Stimulated activated CD8-positive, alpha-beta memory T cell treated with anti-CD3 and anti-CD28 coated beads, Interleukin-12 subunit alpha, Interleukin-12 subunit beta, amount 100 ng/mL, for 4 hours (primary cell): Measurements from ENCODE around the gene PTPRN2.

Source experiments
- DNase-seq: peaks from one replicate; pipeline ENCODE4 v3.0.0-alpha.2; 2020; ENCODE audit warnings: low read depth

Gene PTPRN2

GRCh38 chr7:158489462-158490155 lies 98.0 kb downstream of the PTPRN2 start:
- no peak for DNase-seq

GRCh38 chr7:158488181-158488971 lies 99.2 kb downstream of the PTPRN2 start:
- DNase-seq = no peak

- no peak for DNase-seq
Measured at GRCh38 chr7:158487631-158488151, 99.9 kb downstream of the PTPRN2 start.

DNA sequence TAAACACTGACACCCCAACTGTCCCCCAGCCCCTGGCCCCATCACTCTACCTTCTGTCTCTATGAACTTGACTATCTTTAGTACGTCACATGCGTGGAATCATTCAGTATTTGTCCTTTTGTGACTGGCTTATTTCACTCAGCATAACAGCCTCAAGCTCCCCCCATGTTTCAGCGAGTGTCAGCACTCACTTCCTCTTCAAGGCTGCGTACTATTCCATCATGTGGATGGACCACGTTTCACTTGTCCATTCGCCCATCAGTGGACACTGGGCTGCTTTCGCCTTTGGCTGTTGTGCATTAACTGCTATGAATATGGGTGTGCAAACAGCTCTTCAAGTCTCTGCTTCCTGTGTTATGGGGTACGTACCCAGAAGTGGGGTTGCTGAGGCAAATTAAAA lies 100.7 kb downstream of the PTPRN2 start:
- DNase-seq = no peak

- no peak for DNase-seq
Measured at GRCh38 chr7:158484801-158485531, 102.7 kb downstream of the PTPRN2 start.

DNA sequence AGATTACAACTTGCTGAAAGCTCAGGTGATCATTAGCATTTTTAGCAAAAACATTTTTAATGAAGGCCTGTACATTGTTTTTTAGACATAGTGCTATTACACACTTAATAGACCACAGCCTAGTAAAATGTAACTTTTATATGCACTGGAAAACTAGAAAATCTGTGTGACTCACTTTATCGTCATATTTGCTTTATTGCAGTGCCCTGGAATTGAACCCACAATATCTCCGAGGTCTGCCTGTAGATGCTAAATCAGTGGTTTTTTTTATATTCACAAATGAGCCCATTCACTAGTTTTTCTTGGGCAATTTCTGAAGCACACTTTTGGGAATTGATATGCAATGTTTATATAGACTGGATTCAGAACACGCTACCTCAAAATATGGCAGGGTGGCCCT lies 105.1 kb downstream of the PTPRN2 start:
- DNase-seq = no peak

DNA sequence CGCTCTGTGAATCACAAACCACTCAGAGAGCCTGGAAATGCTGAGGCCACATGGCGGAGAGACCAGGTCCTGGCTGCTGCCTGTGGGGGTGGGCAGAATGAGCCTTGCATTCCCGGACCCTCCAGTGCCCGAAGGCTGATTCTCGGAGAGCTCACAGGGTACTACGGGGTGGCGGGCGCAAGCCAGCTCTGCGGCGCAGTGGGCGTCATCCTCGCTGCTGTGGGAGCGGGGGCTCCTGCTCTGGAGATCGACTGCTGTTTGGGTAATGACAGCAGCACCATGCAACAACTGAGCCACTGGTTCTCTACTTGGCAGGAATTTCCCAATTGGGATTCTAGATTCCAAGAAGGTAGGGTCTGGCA lies 108.0 kb downstream of the PTPRN2 start:
- DNase-seq = no peak

GRCh38 chr7:158479021-158479663 lies 108.5 kb downstream of the PTPRN2 start:
- DNase-seq = no peak

GRCh38 chr7:158477866-158478265 lies 109.8 kb downstream of the PTPRN2 start:
- DNase-seq = no peak

GRCh38 chr7:158476331-158476932 lies 111.2 kb downstream of the PTPRN2 start:
- DNase-seq = no peak

- DNase-seq = no peak
Measured at GRCh38 chr7:158475679-158476052, 112.0 kb downstream of the PTPRN2 start.

- DNase-seq = no peak
Measured at GRCh38 chr7:158475036-158475678, 112.5 kb downstream of the PTPRN2 start.

- DNase-seq = no peak
Measured at GRCh38 chr7:158474488-158474887, 113.1 kb downstream of the PTPRN2 start.

DNA sequence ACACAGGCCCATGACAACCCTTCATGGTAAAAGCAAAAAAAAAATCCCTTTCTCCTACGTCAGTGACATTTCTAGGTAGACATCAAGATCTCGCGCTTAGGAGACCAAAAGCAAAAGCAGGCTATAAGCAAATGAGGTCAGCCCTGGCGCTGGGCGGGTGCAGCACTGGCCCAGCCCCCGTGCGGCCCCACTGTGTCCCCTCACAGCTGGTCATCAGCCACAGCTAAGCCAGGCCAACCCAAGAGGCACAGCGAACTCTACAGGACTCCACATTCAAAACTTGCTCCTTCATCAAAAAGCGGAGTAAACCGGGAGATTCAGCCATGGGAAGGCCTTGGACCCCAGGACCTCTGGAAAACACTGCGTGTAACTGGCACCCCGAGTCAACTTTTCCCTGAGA lies 113.7 kb downstream of the PTPRN2 start:
- no peak for DNase-seq

DNA sequence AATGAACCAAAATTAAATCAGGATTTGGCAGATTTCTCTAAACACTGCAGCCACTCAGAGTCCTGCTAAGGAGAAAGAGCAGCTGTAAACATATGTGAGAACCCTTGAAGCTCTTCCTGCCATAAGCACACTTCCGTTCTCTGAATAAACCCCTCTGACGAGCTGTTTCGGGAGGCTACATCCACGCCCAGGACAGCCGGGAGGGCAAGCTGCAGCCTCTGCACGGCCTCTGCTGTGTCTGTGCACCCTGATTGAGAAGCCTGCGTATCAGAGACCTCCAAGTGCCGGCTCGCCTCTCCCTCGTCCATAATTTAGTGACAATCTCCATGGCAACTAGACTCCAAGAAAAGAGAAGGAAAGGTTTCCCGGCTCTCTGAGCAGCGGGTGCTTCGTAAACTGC lies 114.4 kb downstream of the PTPRN2 start:
- DNase-seq = no peak

- DNase-seq = no peak
Measured at GRCh38 chr7:158472596-158472995, 115.0 kb downstream of the PTPRN2 start.

GRCh38 chr7:158471716-158472115 lies 115.9 kb downstream of the PTPRN2 start:
- no peak for DNase-seq

DNA sequence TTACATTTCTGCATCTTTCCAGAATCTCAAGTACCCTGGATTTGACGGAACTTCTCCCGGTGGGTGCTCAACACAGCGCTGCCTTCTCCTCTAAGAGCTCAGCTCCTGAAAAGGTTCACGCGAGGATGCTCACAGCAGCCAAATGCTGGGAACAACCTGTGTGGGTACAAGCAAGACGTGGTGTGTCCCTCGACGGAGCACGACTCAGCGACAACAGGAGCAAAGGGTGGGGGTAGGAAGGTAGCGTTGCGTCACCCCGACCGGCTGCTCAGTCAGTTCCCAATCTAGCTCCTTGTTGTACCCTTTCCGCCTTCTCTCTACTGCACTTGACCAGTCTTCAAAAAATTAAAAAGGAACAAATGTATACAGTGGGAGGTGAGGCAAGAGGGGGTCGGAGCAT lies 117.3 kb downstream of the PTPRN2 start:
- no peak for DNase-seq

DNA sequence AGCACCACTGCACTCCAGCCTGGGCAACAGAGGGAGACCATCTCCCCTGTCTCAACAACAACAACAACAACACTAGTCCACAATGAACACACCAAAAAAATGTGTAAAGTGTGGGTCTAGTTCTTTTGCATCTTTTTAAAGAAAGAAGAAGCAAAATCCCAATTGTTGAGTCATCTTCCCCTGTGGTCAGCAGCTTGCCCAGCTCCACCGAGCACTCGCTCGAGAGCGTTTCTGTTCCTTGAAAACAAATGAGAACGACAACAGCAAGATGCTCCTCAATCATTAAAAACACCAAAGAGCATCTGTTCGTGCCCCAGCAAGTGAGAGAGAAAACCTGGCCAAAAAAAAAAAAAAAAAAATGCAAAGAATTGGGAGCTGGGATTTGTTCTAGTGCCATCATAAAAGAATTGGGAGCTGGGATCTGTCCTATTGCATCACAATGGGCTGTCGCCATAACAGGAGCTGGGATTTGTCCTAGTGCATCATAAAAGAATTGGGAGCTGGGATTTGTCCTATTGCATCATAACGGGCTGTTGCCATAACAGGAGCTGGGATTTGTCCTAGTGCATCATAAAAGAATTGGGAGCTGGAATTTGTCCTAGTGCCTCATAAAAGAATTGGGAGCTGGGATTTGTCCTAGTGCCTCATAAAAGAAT lies 118.1 kb downstream of the PTPRN2 start:
- no peak for DNase-seq

DNA sequence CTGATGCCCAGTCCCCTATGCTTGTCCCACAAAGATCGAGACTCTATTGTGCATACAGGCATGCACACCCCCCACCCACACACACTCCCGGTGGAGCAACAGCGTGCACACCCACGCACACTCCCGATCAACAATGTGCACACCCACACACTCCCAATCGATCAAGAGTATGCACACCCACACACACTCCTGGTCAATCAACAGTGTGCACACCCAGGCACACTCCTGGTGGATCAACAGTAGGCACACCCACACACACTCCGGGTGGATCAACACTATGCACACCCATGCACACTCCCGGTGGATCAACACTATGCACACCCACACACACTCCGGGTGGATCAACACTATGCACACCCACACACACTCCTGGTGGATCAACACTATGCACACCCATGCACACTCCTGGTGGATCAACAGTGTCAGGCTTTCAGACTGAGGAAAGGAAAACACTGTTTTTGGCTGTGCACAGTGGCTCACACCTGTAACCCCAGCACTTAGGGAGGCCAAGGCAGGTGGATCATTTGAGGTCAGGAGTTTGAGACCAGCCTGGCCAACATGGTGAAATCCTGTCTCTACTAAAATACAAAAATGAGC lies 118.8 kb downstream of the PTPRN2 start:
- no peak for DNase-seq
